ENCODE measurements around the gene HBP1.

GRCh38 chr7:107164092-107164491, 4.7 kb upstream of the HBP1 start:
- no peak for TF ChIP-seq CTCF (IDR thresholded peaks at IDR 0.05)
- TF ChIP-seq POLR2A (IDR thresholded peaks at IDR 0.05) = no peak

Measured in lower leg skin (tissue), 3 donors.